NCI-H526 treated with DMSO at 0.1 percent for 48 hours (cell line): ENCODE measurements around the gene ARL15.

Experiments
- DNase-seq: peaks from one replicate; lab custom pipeline; 2025; lab: John Stamatoyannopoulos, UW

ARL15 gene

DNA sequence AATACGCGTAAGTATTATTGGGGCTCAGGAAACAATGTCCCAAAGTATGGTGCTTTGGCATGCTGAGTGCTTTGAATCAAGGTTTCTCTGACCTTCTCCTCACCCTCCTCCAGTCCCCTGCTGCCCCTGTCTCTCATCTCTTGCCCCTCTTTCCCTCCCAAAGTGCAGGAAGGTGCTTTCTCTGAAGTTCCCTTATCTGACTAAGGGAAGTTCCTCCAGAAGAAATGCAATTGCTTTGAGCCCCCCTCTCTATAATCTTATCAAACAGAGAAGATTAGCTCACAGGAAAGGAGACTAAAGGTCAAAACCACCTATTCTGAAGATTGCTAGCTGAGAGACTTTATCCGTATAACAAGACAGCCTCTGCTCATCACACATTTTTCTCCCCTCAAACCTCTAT is 288.1 kb downstream of the ARL15 start:
- DNase-seq, result no peak

DNA sequence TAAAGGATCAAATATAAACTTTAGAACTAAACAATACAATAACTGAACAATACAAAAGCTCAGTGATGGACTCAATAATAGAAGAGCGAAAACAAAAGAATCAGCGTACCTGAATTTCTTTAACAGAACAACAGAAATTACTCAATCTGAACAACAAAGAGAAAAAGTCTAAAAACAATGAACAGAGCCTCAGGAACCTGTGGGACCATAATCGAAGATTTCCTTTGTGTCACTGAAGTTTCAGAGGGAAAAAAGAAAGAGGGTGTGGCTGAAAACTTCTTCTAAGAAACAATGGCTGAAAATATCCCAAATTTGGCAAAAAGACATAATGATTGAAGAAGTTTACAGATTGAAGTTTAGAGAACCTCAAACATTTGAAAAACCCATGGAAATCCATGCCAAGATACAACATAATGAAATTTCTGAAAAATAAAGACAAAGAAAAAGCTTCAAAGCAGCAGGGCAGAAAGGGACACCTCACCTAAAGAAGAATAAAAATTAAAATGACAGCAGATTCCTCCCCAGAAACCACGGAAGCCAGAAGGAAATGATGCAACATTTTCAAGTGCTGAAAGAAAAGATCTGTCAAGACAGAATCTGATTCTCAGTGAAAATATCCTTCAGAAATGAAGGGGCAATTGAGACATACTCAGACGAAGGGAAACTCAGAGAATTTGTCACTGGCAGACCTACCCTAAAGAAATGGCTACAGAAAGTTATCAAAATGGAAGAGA is 288.8 kb downstream of the ARL15 start:
- no peak for DNase-seq

DNA sequence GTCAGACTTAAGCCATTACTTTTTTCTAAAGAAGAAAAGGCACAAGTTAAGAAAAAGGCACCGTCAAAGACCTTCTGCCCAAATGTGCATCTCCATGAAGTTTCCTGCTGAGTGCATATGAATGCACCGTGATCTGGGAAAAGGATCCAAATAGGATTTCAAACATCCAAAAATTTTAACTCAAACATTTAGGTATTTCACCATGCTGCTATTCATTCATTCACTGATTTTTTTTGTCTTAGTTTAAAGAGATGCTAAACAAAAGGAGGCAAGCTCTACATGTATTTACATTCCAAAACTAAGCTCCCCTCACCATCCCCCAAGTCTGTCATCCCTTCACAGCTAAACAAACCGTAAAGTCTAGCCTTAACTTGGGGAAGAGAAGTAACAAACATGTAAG is 291.9 kb downstream of the ARL15 start:
- no peak for DNase-seq

DNA sequence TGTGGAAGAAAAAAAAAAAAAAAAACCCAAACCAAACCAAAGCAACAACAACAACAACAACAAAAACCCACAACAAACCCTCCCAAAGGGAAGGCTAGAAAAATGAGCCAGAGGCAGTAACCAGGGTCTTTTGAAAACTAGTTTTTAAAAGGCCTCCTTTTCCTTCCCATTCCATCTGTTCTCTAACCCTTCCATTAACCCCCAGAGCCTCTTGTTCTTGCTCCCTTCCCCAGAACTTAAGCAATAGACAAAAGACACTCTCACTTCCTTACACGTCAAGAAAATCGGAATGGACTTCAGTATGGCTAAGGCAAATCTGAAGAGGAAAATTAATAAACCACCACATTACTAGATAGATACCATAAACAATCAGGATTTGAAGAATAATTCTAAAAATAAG is 292.8 kb downstream of the ARL15 start:
- DNase-seq, result no peak

DNA sequence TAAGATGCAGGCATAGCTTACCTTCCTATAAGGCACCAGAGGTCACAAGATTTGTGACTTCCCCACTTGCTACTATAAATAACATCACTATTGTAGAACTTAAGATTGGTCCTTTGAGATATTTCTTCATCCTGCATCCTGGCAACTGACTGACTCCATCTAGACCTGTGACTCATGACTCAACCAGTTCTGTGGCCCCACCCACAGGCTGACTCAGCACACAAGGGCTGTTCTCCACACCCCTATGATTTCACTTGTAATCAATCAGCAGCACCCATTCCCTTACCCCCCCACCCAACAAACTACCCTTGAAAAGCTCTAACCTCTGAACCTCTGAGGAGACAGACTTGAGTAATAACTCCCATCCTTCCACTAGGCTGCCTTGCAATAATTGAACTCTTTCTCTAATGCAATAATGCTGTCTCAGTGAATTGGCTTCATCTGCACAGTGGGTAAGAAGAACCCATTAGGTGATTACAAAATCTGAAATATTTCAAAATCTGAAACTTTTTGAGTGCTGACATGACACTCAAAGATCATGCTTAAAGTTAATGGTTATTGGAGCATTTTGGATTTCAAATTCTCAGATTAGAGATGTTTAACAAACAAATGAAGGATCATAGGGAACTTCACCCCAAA is 296.7 kb downstream of the ARL15 start:
- no peak for DNase-seq

DNA sequence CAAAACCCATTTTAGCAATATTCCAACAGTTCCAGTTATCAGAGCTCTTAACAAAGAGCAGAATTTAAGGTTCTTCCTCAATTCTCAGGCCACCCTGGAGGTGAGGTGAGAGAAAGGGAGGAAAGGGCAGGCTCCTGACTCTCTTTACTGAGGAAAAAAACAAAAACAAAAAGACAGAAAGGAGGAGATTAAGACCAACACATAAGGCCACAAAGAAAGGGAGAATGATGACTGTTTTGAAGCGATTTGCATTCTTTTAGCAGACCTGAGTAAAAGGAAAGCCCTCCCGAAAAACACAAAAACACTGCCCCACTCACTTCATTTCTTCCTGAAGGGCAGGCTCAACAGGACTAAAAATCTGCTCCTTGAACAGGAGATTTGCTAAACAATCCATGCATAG is 300.5 kb downstream of the ARL15 start:
- no peak for DNase-seq

DNA sequence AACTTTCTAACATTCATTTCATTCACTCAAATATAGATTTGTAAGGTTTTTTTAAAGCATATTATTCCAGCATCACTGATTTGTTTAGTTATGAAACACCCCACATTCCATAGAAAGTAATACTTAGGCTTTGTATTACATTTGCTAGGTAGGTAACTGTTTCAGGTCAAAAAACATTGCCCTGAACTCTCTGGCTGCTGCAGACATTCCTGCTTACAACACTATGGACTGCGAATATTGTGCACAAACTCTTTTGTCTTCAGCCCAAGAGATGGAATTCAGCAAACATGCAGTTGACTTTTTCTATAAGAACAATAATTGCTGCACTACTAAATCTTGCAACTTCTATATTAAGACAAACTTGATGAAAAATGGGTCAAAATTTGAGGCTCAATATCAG is 301.0 kb downstream of the ARL15 start:
- DNase-seq, result no peak

DNA sequence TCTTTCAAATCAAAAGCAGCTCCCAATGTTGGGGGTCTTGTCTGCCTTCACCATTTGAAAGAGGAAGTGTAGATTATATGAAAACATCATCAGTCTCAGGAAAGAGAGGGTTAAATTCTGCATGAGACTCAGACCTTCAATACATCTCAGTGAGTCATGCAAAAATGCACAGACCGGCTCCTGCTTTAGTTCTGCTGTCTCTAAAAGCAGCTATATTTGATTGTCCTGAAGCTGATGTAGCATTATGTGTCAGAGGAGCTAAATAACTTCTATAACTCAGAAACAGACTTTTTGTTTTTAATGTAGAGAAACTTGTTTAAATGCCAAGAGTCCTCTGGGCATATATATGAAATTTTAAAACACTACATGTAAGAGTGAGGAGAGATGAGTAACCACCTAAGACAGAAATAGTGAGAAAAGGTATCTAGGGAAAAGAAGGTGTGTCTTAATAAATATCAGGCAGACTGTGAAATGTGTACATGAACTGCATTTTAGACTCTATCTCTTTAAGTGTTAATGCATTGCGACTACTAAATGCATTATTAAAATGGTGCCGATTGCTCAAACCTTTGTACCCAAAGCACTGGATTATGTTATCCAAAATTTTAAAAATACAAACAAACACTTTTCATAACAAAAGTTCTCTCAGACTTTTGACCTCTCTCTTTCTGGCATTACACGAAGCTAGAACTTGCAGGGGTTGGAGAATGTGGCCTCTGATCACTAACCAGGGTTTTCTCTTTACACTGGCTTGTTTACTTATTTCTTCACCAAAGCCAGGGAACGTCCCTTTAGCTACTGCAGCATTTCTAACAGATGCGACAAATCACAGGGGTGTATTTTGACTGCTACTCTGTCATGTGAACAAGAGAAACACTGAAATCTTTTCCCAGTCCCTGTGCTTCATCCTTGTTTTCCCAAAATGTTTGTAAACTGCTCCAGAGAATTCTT is 302.3 kb downstream of the ARL15 start:
- DNase-seq, result no peak

DNA sequence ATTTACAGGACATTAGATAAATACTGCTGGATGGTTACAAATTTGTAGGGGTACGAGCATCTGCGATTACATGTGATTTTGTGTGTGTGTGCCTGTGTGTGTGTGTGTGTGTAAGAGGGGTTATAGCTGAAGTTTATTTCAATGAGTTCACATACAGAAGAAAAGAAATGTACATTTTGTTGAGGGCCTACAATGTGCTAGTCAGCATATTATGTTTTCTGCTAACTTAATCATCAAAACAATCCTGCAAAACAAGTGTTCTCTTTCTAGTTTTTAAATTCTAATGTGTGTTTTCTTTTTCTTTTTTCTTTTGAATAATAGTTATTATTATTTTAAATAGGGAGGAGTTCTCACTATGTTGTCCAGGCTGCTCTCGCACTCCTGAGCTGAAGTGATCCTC is 305.7 kb downstream of the ARL15 start:
- no peak for DNase-seq

DNA sequence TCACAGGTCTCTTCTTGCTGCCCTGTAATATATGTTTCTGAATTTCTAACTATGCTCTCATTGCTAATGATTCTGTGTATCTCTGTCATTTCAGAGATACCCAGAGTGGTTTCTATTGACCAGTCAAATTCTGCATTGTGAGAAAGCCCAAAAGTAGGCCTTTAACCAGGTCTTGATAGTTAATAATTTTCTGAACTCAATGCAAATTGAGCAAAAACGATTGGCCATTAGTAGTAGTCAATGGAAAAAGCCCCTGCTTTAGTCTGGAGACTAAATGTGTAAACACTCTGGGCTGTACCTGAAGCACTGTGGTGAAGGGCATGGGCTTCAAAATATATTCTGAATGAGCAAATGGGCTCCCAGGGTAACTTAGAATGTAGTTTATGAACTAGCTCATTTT is 307.6 kb downstream of the ARL15 start:
- DNase-seq, result no peak

DNA sequence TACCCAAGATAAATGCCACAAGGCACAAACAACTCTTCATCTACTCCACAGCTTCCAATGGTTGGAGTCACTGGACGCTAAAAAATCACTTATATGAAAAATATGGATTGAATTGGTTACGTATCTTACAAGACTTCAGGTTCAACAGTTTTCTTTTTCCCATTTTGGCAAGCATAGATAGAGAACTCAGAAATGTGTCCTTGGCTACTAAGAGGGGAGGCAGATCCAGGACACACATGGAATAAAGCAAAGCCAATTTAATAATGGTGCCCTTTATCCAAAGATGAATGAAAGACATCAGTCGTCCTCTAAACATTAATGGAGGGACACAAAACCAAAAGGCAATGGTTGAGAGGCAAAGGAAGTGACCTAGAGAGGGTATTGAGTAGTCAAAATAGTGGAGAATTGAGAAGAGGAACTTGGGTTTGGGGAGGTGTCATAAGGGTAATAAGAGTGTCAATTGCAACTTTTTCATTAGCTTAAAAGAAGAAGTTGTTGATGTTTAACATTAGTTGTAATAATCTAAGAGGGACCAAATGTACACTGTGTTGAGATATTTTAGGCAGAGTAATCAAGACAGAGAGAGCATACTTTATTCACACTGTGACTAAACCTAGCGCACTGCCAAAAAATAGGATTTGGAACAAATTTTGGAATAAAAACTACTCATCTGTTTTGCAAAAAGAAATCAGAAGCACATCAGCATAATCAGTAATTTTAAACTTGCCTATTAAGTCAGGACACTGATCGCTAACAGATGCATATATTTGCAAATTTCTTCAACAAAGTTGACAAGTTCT is 308.2 kb downstream of the ARL15 start:
- DNase-seq, result no peak

DNA sequence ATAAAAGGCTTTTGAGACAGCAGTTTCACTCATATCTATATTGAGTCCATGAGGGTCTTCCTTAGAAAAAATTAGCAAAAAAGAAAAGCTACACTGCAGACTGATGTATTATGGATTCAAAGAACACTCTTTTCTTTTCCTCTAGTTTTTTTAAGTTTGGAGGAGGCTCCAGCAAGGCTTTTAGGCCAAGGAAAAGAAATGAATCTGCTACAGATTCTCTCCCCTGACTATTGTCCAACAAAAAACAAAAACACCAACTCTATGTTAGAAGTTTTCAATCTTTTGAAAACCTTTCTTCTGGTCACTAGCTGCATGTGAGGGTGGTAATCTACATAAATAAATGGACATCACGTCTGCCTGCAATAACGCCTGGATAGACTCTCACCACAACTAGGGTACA is 310.4 kb downstream of the ARL15 start:
- DNase-seq, result no peak

DNA sequence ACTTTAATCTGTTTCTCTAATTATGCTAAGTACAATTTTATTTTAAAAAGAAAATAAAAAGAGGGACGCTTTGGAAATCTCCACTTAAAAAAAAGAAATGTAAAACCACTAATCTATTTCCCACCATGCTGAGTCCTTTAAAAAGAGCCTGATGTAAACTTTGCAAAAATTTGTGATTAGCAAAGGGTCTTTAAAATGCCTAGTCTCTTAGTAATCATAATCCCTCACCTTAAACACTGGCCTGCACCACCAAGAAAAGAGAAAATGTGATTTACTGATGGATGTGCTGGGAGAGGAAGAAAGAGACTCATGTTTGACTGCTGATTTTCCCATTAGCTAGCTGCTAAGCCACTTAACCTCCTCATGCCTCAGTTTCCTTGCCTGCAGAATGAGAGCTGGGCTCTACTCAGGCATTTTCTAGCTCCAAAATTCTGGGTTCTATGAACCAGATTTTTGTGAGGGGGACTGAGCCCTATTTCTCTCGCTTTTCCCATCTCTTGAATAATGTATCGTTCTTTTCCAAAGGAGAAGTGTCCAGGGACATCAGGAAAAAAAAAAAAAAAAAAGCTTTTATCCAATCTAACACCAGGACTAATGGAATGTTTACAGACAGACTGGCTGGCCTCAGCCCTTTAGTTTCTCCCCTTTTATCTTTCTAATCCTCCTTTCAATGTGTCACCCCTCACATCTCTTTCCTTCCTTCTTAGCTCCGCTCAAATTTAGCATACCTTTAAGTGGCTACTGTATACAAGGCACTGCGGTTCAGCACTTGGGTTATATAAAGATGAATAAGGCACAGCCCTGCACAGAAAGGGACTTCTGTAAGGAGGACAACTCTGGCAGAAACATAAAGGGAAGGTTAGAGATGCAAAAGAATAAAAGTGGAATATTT is 312.4 kb downstream of the ARL15 start:
- DNase-seq, result no peak

DNA sequence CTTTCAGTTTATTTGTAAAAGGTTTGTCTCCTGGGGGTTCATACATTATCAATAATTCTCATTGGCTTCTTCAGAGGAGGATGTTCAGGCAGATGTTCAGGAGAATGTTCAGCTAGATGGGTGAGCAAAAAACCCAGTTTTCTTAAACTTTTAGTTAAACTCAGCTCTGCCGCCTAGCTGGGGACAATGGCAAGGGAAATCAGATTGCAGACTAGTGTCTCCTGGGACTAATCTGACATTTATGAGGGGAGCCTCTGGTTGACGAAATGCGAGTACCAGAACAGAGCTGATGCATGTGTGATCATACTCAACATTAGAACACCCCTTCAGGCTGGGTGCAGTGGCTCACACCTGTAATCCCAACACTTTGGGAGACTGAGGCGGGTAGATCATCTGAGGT is 314.4 kb downstream of the ARL15 start:
- DNase-seq, result no peak

DNA sequence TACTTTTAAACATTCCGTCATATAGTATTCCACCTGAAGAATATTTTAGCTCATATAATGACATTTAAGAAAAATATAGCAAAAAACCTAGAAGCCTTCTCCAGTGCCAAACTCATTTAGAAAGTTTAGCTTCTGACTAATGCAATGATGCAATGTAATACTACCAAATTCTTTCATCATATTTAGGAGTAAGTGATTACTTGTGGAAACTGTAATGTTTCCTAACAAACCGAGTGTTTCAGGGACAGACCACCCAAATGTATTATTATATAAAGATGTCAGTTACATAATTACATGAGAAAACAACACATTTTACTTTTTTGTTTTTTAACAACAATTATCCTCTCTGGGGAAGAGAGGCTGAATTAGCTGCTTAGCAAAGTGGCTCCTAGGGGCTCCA is 316.2 kb downstream of the ARL15 start:
- no peak for DNase-seq

DNA sequence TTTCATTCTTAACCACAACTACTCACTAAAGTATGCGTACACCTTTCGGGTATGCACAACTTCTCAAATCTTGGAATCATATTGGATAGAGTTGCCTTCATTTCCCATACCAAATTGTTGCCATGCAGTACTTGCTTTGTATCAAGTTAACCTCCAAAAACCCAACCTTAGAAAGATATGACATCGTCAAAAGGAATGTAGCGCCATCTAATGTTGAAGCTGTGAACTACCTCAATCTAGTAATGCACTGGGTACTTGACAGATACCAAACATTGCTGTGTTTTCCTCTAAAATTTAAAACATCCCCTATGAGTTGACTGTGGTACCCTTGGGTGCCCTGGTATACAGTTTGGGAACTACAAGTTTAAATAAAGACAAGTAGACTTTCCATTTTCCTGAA is 318.4 kb downstream of the ARL15 start:
- DNase-seq, result no peak

DNA sequence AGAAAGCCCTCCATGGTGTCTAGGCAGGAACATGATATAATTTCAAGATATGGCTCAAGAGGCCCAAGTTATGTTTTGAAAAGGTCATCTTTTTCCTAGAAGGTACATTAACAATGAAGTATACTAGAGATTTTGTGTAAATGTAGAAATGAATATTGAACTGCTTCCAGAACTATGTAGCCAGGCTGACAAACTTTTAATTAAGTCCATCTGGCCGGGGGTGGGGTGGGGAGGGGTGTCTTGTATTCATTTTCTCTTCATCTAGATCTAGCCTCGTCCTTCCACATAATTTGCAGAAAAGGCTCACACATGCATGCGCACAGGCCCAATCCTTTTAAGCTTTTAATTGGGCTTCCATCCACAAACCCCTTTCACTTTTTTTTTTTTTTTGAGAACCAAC is 323.3 kb downstream of the ARL15 start:
- DNase-seq, result no peak

DNA sequence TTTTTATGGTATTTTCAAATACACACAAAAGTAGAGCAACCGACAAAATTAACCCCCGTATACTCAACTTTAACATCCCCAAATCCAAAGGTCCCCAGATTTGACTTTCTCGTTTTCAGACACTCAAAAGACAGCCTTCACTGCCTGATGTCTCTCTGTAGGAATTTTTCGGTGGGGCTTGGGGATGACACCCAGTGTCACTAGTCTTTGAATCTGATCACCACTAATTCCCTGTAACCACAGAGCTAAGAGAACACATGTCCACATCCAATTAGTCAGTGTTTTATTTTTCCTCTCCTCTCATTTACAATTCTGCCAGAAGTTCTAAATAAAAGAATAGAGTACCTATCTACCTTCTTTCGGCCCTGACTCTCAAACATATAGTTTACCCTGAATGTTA is 324.6 kb downstream of the ARL15 start:
- DNase-seq, result no peak

DNA sequence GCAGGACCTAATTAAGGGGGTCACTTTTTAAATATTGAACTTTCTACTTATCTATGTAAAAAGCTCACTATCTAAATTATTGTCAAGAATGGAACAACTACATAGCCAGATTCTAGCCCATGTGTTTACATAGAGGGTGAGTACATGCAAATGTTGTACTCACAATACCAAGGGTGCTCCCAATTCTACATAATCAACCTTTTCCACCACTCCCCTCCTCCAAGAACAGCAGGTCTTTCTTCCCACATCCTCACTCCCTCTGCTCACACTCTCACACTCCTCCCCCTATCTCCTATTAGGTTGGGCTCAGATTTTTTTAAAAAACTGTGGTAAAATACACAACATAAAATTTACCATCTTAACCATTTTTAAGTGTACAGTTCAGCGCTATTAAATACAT is 325.4 kb downstream of the ARL15 start:
- DNase-seq, result peak; percentile 19

DNA sequence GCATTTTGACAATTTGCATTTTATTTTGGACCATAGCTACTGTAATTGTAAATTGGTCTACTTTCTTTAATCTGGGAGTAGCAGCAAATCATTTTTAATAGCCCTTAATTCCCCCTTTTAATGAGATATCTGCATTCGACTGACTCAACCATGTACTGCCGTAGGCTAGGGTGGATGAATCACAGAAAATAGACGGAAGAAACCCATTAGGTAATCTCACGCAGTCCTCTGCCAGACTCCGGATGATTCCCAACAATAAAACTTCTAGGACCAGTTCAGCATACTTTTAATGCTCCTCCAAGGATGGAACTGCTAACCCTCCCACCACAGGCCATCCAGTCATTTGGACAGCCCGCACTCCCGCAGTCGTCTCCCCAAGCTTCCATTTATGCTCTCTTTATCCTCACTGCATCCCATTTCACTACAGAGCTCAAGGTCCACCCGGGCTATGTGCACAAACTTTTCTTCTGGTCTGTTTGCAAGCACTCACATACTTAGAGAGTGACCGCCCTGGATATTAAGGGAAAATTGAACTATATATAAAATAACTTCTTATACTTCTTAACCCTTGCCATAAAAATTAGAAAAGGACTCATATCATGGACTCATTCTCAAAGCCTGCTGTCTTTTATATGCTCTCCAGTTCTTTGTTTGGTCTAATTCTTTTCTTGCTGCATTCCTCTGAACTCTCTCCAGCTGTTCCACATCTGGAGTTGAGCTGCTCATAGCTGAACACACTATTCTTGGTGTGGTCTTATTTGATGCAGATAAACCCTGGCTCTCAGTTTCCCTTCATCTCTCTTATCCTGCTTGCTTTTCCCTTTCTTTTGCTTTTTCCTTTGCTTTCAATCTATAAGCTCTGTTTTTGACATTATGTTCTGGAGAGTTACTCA is 326.6 kb downstream of the ARL15 start:
- no peak for DNase-seq
